Activated T-cell treated with anti-CD3 and anti-CD28 coated beads, Interleukin-2, amount 50 U/mL, for 72 hours (primary cell): ENCODE results near the gene TMEM119. TPM values are rescaled to one million over a fixed set of nuclear protein-coding genes. Genes with fewer than 3 reads are reported as not detected.
"Not testable (repeated sequence)": the region's sequence is repeated elsewhere in the genome, so short reads cannot be mapped to it uniquely, and the experiment has no call there.

ENCODE experiments used
- ATAC-seq, 2 donors: fragments of 150-1000 bp; cut with Tn5 transposase; replicated peaks in 1 of 2; 2 replicates each; pipeline ENCODE4 v1.10.0; 2021; ENCODE audit warnings: moderate library complexity in 2 of 2, mild to moderate bottlenecking in 1 of 2
- DNase-seq, 2 donors: peaks; one replicate each; pipeline ENCODE4 v3.0.0; 2021 to 2022; ENCODE audit warnings: mixed read lengths in 1 of 2
- H3K27ac Mint-ChIP-seq: one replicate; pipeline ENCODE4 v1.8.0; 2022; ENCODE audit warnings: mild to moderate bottlenecking, moderate library complexity, mixed read lengths
- H3K27me3 Mint-ChIP-seq: one replicate; pipeline ENCODE4 v1.8.0; 2022; ENCODE audit warnings: low read depth, mixed read lengths
- H3K36me3 Mint-ChIP-seq, 2 donors: one replicate each; pipeline ENCODE4 v1.8.0; 2022; ENCODE audit warnings: mixed read lengths in 2 of 2, mild to moderate bottlenecking in 1 of 2; ENCODE audit not compliant: insufficient read depth in 2 of 2
- H3K4me1 Mint-ChIP-seq: one replicate; pipeline ENCODE4 v1.8.0; 2022; ENCODE audit warnings: low read depth, mixed read lengths
- H3K4me3 Mint-ChIP-seq, 2 donors: one replicate each; pipeline ENCODE4 v1.8.0; 2022; ENCODE audit warnings: mild to moderate bottlenecking in 2 of 2, mixed read lengths in 2 of 2, moderate library complexity in 2 of 2
- H3K9me3 Mint-ChIP-seq, 2 donors: one replicate each; pipeline ENCODE4 v1.8.0; 2022; ENCODE audit warnings: mixed read lengths in 2 of 2
- total RNA-seq, 2 donors: library from RNA; stranded (reverse); gene quantifications; one replicate each; pipeline ENCODE4 v1.2.3, GENCODE V29; 2022

The TMEM119 gene
- total RNA-seq, 2 donors from 2014 or later = 0.65 to 0.74 TPM

- Mint-ChIP-seq H3K36me3 (no peaks in the 10 kb centered on the region), H3K27me3 (no peaks in the 10 kb centered on the region), H3K4me1 (peaks cover 32% of the 10 kb centered on the region), H3K4me3 (no peak overlapping the region), H3K27ac (no peak overlapping the region), H3K9me3 (no peaks in the 10 kb centered on the region)
- ATAC-seq (no peak), DNase-seq (no peak)
Measured at GRCh38 chr12:108638997-108639822, 41.3 kb upstream of the TMEM119 start.

GRCh38 chr12:108638141-108638827, 40.4 kb upstream of the TMEM119 start:
- DNase-seq = no peak
- no peaks in the 10 kb centered on the region for H3K27me3 Mint-ChIP-seq
- H3K27ac Mint-ChIP-seq = no peak overlapping the region
- ATAC-seq = no peak
- peaks cover 41% of the 10 kb centered on the region for H3K4me1 Mint-ChIP-seq
- peaks cover 0 to under 1% of the 10 kb centered on the region in 2 donors for H3K36me3 Mint-ChIP-seq
- H3K4me3 Mint-ChIP-seq = no peak overlapping the region
- no peaks in the 10 kb centered on the region for H3K9me3 Mint-ChIP-seq

- Mint-ChIP-seq H3K27ac (no peak overlapping the region), H3K4me1 (peaks cover 46% of the 10 kb centered on the region), H3K27me3 (no peaks in the 10 kb centered on the region), H3K9me3 (no peaks in the 10 kb centered on the region), H3K36me3 (peaks cover 3 to 5% of the 10 kb centered on the region in 2 donors), H3K4me3 (no peak overlapping the region)
- DNase-seq (no peak), ATAC-seq (no peak)
Measured at GRCh38 chr12:108637222-108637971, 39.5 kb upstream of the TMEM119 start.

GRCh38 chr12:108635997-108636808, 38.3 kb upstream of the TMEM119 start:
- Mint-ChIP-seq H3K9me3 (no peaks in the 10 kb centered on the region), H3K4me1 (peaks cover 56% of the 10 kb centered on the region), H3K27ac (no peak overlapping the region), H3K4me3 (peak overlapping the region; percentile 88 to 100), H3K27me3 (no peaks in the 10 kb centered on the region), H3K36me3 (peaks cover 9 to 10% of the 10 kb centered on the region in 2 donors)
- no peak for ATAC-seq
- no peak for DNase-seq

GRCh38 chr12:108635201-108635996, 37.5 kb upstream of the TMEM119 start:
- Mint-ChIP-seq H3K36me3 (peaks cover 9 to 13% of the 10 kb centered on the region in 2 donors), H3K27me3 (no peaks in the 10 kb centered on the region), H3K4me1 (peaks cover 65% of the 10 kb centered on the region), H3K27ac (no peak overlapping the region), H3K9me3 (no peaks in the 10 kb centered on the region), H3K4me3 (peak overlapping the region; percentile 88 to 100)
- DNase-seq (peak in 1 of 2 donors; percentile 54), ATAC-seq (peak; percentile 22 to 24)

- peaks cover 9 to 13% of the 10 kb centered on the region in 2 donors for H3K36me3 Mint-ChIP-seq
- H3K4me3 Mint-ChIP-seq = peak overlapping the region; percentile 88 to 100
- peaks cover 69% of the 10 kb centered on the region for H3K4me1 Mint-ChIP-seq
- peak; percentile 26 to 37 for ATAC-seq
- H3K9me3 Mint-ChIP-seq = no peaks in the 10 kb centered on the region
- peak; percentile 65 to 68 for DNase-seq
- H3K27ac Mint-ChIP-seq = peak overlapping the region; percentile 96
- no peaks in the 10 kb centered on the region for H3K27me3 Mint-ChIP-seq
Measured at GRCh38 chr12:108634341-108634751, 36.5 kb upstream of the TMEM119 start.

GRCh38 chr12:108633534-108634248, 35.8 kb upstream of the TMEM119 start, which contains the start of gene SELPLG:
Gene SELPLG (minus strand): TSS chr12:108633894. CDS start chr12:108624307, 9,587 bp downstream.
- peak; percentile 61 to 73 for ATAC-seq
- Mint-ChIP-seq H3K9me3 (no peaks in the 10 kb centered on the region), H3K27me3 (no peaks in the 10 kb centered on the region), H3K4me3 (peak within 1 kb of the TSS; percentile 88 to 100), H3K36me3 (peaks cover 9 to 15% of the 10 kb centered on the region in 2 donors), H3K27ac (peak within 1 kb of the TSS; percentile 96), H3K4me1 (peaks cover 75% of the 10 kb centered on the region)
- DNase-seq = peak; percentile 86 to 88

GRCh38 chr12:108633081-108633533, 35.2 kb upstream of the TMEM119 start:
- no peak for DNase-seq
- peak overlapping the region; percentile 96 for H3K27ac Mint-ChIP-seq
- peaks cover 80% of the 10 kb centered on the region for H3K4me1 Mint-ChIP-seq

GRCh38 chr12:108631261-108631660, 33.4 kb upstream of the TMEM119 start:
- ATAC-seq, H3K27me3 Mint-ChIP-seq, H3K9me3 Mint-ChIP-seq, DNase-seq: not testable (repeated sequence)
- Mint-ChIP-seq H3K27ac (peak overlapping the region; percentile 100), H3K4me3 (peak overlapping the region; percentile 88 to 100), H3K4me1 (peaks cover 89% of the 10 kb centered on the region), H3K36me3 (peaks cover 14 to 16% of the 10 kb centered on the region in 2 donors)

More at GRCh38 chr12:108633081-108633533, 35.2 kb upstream of the TMEM119 start:
- Mint-ChIP-seq H3K9me3 (no peaks in the 10 kb centered on the region), H3K4me3 (peak overlapping the region; percentile 88 to 100), H3K27me3 (no peaks in the 10 kb centered on the region), H3K36me3 (peaks cover 11 to 16% of the 10 kb centered on the region in 2 donors)
- ATAC-seq = no peak

GRCh38 chr12:108630481-108631207, 32.8 kb upstream of the TMEM119 start:
- Mint-ChIP-seq H3K4me3 (peak overlapping the region; percentile 88 to 100), H3K27me3 (no peaks in the 10 kb centered on the region), H3K36me3 (peaks cover 14 to 20% of the 10 kb centered on the region in 2 donors), H3K4me1 (peaks cover 83% of the 10 kb centered on the region), H3K27ac (peak overlapping the region; percentile 100), H3K9me3 (no peaks in the 10 kb centered on the region)
- ATAC-seq (no peak), DNase-seq (peak in 1 of 2 donors; percentile 12)
